GM20000 (cell line): Measurements from ENCODE around the gene ERCC8.

Source experiments
- DNase-seq: peaks from one replicate; pipeline ENCODE4 v3.0.0; 2012; ENCODE audit warnings: low spot score
- TF ChIP-seq, protein P1 (sequence below): IDR thresholded peaks from 2 replicates; pipeline ENCODE4 v1.5.1; 2012; ENCODE audit warnings: mild to moderate bottlenecking, control low read depth; ENCODE audit errors: extremely low read depth, missing control alignments

The ERCC8 gene

DNA sequence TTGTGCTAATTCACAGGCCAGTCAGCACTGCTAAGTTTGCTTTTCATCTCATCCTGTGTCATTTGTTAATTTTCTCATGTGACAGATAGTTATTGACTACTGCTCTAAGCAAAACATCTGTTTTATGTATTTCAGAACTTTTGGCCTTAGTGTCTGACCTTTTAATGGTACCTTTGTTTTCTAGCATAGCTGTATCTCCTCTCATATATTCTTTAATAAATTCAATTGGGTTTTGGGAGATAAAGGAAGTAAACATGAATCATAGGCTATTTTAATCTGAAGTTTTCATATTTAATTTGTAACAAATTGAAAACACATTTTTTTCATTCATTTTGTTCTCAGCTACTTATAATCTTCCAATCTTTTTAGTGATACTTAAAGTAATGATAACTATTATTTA is 13.2 kb upstream of the ERCC8 start:
- DNase-seq: no peak
- TF ChIP-seq, protein P1, sequence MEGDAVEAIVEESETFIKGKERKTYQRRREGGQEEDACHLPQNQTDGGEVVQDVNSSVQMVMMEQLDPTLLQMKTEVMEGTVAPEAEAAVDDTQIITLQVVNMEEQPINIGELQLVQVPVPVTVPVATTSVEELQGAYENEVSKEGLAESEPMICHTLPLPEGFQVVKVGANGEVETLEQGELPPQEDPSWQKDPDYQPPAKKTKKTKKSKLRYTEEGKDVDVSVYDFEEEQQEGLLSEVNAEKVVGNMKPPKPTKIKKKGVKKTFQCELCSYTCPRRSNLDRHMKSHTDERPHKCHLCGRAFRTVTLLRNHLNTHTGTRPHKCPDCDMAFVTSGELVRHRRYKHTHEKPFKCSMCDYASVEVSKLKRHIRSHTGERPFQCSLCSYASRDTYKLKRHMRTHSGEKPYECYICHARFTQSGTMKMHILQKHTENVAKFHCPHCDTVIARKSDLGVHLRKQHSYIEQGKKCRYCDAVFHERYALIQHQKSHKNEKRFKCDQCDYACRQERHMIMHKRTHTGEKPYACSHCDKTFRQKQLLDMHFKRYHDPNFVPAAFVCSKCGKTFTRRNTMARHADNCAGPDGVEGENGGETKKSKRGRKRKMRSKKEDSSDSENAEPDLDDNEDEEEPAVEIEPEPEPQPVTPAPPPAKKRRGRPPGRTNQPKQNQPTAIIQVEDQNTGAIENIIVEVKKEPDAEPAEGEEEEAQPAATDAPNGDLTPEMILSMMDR: no peak

DNA sequence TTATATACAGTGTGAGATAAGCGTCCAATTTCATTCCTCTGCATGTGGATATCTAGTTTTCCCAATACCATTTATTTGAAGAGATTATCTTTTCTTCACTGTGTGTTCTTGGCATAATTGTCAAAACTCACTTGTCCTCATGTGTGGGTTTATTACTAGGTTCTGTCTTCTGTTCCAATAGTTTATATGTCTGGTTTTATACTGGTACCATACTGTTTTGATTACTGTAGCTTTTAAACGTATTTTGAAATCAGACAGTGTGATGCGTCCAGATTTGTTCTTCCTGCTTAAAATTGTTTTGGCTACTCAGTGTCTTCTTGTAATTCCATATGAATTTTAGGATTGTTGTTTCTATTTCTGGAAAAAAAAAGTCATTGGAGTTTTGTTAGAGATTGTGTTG is 10.4 kb upstream of the ERCC8 start:
- TF ChIP-seq, protein P1: no peak
- DNase-seq: no peak

DNA sequence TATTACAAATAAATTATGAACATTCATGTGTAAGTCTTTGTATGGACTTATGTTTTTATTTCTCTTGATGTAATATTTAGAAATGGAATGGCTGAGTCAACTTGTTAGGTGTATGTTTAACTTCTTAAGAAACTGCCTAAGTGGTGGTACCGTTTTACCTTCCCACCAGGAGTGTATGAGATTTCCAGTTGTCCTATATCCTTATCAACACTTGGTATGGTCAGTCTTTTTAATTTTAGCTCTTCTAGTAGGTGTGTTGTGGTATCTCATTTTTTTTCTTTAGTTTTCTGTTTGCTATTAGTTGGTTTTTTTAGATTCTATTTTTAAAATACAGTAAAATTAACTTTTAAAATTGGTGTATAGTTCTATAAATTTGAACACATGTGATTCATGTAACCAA is 3.9 kb upstream of the ERCC8 start:
- TF ChIP-seq, protein P1: no peak
- DNase-seq: no peak

DNA sequence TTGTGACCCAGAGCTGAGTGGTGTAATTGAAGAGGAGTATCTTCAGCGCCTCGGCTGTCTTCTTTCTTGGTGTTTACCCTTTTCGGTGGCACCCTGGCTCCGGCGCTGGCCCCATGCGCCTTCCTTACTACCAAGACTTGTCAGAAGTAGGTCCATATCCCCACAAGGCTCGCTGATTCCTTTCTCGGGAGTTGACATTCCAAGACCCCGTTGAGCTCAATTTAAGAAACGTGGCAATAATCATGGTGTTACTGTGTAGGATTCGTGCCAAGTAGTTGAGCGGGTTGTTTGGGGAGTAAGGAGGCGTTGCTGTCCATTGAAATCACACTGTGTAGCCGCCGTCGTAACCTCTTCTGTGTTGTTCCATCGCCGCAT is 930 bp upstream of the ERCC8 start:
- peak; percentile 24 for DNase-seq
- TF ChIP-seq, protein P1: no peak

DNA sequence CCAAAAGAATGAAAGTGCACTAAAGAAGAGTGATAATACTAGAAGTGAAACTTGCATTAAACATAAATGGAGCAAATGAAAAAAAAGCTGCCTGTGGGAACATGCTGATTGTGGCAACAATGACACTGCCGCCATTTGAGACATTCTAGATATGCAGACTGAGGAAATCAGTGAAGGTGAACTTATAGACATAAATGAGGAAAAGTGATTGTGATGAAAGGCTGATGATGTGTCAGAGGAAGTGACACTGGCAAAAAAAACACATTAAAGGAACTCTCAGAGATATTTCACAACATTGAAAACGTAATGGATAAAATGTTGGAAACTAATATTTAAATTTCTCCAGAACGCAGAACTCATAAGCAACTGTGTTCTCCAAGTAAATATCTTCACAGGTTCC is 1.2 kb downstream of the ERCC8 start:
- no peak for DNase-seq

DNA sequence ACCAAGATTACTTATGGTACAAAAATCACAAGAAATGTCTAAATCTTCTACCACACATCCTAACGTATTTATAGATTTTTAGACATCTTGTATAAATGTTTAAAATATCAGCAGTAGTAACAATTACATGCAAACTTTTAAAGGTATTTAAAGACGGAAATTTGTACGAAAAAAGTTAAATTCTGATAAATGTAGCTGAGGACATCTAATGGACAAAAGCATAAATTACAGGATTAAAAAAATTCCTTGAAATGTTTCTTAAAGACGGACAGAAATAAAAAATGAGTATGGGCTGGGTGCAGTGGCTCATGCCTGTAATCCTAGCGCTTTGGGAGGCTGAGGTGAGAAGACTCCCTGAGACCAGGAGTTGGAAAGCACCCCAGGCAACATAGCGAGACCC is 15.8 kb downstream of the ERCC8 start:
- no peak for DNase-seq
- TF ChIP-seq, protein P1: no peak

More for the DNA sequence above, 1.2 kb downstream of the ERCC8 start:
- TF ChIP-seq, protein P1: no peak

DNA sequence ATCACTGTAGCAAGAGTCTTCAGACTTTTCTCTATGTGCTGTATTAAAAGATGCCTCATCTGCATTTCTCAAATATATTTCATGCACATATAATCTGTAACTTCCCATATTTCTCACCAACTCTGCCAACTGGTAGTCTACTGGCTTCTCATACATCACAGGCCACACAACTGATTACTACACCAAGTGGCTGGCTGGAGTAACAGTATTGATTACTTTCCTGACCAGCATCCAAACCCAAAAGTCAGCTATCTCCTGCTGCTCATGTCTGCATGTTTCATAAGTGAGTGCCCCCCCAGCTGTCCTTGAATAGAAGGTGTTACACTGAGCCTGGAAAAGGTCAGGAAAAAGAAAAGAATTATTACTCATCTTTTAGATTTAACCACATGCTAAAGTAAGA is 17.4 kb downstream of the ERCC8 start:
- no peak for DNase-seq
- TF ChIP-seq, protein P1: no peak

DNA sequence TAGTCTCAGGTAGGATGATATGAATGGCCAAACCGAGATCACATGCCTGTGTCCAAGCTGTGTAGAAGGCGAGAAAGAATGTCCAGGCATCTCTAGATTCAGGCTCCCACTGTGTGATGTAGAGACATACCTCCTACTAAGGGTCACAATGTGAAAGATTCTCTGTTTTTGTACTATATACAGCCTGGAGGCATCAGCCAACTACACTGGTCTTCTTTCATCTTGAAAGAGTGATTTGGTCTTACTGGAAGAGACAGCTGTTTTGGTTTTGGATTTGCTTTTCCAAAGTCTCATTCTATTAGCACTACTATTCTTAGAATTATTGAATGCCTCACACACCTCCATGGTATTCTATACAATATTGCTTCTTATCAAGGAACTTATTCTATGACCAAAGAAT is 26.4 kb downstream of the ERCC8 start:
- TF ChIP-seq, protein P1: no peak
- no peak for DNase-seq
